ENCODE measurements around the gene RBKS. TPM values are rescaled to one million over a fixed set of nuclear protein-coding genes. Genes with fewer than 3 reads are reported as not detected.
A peak's percentile ranks its signal among the peaks of the same experiment; 100 is the strongest.

Gene RBKS
- total and polyA plus RNA-seq, 4 donors: 0.90 to 6.5 (median 4.6) TPM

- intact Hi-C loops (cut with DNase I): no loop called here
- Histone ChIP-seq H3K4me3 (ENCODE audit: low read length in 2 of 2) (no peak overlapping the region), H3K9me3 (ENCODE audit: control insufficient read depth, low read length) (no peaks in the 10 kb centered on the region), H3K27ac (ENCODE audit: low read depth in 1 of 2, low read length in 2 of 2) (no peak overlapping the region), H3K27me3 (ENCODE audit: control insufficient read depth in 1 of 2, insufficient read depth in 2 of 2, low read length in 1 of 2) (no peaks in the 10 kb centered on the region), H3K36me3 (ENCODE audit: control insufficient read depth in 1 of 2, insufficient read depth in 2 of 2, low read length in 1 of 2) (peaks cover 0 to 2% of the 10 kb centered on the region in 2 donors), H3K4me1 (ENCODE audit: control insufficient read depth in 1 of 2, insufficient read depth in 2 of 2, low read length in 2 of 2) (peaks cover 0 to 4% of the 10 kb centered on the region in 2 donors)
- WGBS, 2 donors: 67 to 87% methylated on average over 1 of the region's 1 CpG
- DNase-seq (no peak), ATAC-seq (ENCODE audit: low FRiP score) (no peak)
Observed at GRCh38 chr2:27782701-27783100, 107.5 kb downstream of the RBKS start.

- H3K27me3 ChIP-seq (ENCODE audit: control insufficient read depth in 1 of 2, insufficient read depth in 2 of 2, low read length in 1 of 2): no peaks in the 10 kb centered on the region
- intact Hi-C loops (cut with DNase I): no loop called here
- ATAC-seq (ENCODE audit: low FRiP score) (no peak), DNase-seq (no peak)
- H3K4me3 ChIP-seq (ENCODE audit: low read length in 2 of 2): no peak overlapping the region
- 62 to 75% methylated on average over 2 of the region's 2 CpGs for WGBS, 2 donors
- peaks cover 0 to 7% of the 10 kb centered on the region in 2 donors for H3K4me1 ChIP-seq (ENCODE audit: control insufficient read depth in 1 of 2, insufficient read depth in 2 of 2, low read length in 2 of 2)
- H3K9me3 ChIP-seq (ENCODE audit: control insufficient read depth, low read length): no peaks in the 10 kb centered on the region
- no peak overlapping the region for H3K27ac ChIP-seq (ENCODE audit: low read depth in 1 of 2, low read length in 2 of 2)
- peaks cover 0 to 2% of the 10 kb centered on the region in 2 donors for H3K36me3 ChIP-seq (ENCODE audit: control insufficient read depth in 1 of 2, insufficient read depth in 2 of 2, low read length in 1 of 2)
Observed at GRCh38 chr2:27781496-27781895, 108.7 kb downstream of the RBKS start.

GRCh38 chr2:27779417-27780055, 110.7 kb downstream of the RBKS start:
- 46 to 49% methylated on average over 5 of the region's 5 CpGs for WGBS, 2 donors
- Histone ChIP-seq H3K4me1 (ENCODE audit: control insufficient read depth in 1 of 2, insufficient read depth in 2 of 2, low read length in 2 of 2) (peaks cover 3 to 10% of the 10 kb centered on the region in 2 donors), H3K27ac (ENCODE audit: low read depth in 1 of 2, low read length in 2 of 2) (no peak overlapping the region), H3K27me3 (ENCODE audit: control insufficient read depth in 1 of 2, insufficient read depth in 2 of 2, low read length in 1 of 2) (no peaks in the 10 kb centered on the region), H3K4me3 (ENCODE audit: low read length in 2 of 2) (no peak overlapping the region), H3K36me3 (ENCODE audit: control insufficient read depth in 1 of 2, insufficient read depth in 2 of 2, low read length in 1 of 2) (peaks cover 0 to 2% of the 10 kb centered on the region in 2 donors), H3K9me3 (ENCODE audit: control insufficient read depth, low read length) (no peaks in the 10 kb centered on the region)
- intact Hi-C loops (cut with DNase I): no loop called here
- ATAC-seq (ENCODE audit: low FRiP score) (peak; percentile 75), DNase-seq (no peak)

GRCh38 chr2:27776696-27777095, 113.5 kb downstream of the RBKS start:
- no peaks in the 10 kb centered on the region for H3K9me3 ChIP-seq (ENCODE audit: control insufficient read depth, low read length)
- peaks cover 0 to 2% of the 10 kb centered on the region in 2 donors for H3K36me3 ChIP-seq (ENCODE audit: control insufficient read depth in 1 of 2, insufficient read depth in 2 of 2, low read length in 1 of 2)
- no peak overlapping the region for H3K27ac ChIP-seq (ENCODE audit: low read depth in 1 of 2, low read length in 2 of 2)
- H3K27me3 ChIP-seq (ENCODE audit: control insufficient read depth in 1 of 2, insufficient read depth in 2 of 2, low read length in 1 of 2): no peaks in the 10 kb centered on the region
- DNase-seq (no peak), ATAC-seq (ENCODE audit: low FRiP score) (no peak)
- peaks cover 10 to 12% of the 10 kb centered on the region in 2 donors for H3K4me1 ChIP-seq (ENCODE audit: control insufficient read depth in 1 of 2, insufficient read depth in 2 of 2, low read length in 2 of 2)
- 85 to 88% methylated on average over 3 of the region's 3 CpGs for WGBS, 2 donors
- intact Hi-C loops (cut with DNase I): no loop called here
- no peak overlapping the region for H3K4me3 ChIP-seq (ENCODE audit: low read length in 2 of 2)

GRCh38 chr2:27776097-27776496, 114.1 kb downstream of the RBKS start:
- no peak for DNase-seq
- Histone ChIP-seq H3K9me3 (ENCODE audit: control insufficient read depth, low read length) (no peaks in the 10 kb centered on the region), H3K36me3 (ENCODE audit: control insufficient read depth in 1 of 2, insufficient read depth in 2 of 2, low read length in 1 of 2) (peaks cover 0 to 2% of the 10 kb centered on the region in 2 donors), H3K27ac (ENCODE audit: low read depth in 1 of 2, low read length in 2 of 2) (peak overlapping the region in 1 of 2 donors; percentile 83), H3K4me3 (ENCODE audit: low read length in 2 of 2) (no peak overlapping the region), H3K27me3 (ENCODE audit: control insufficient read depth in 1 of 2, insufficient read depth in 2 of 2, low read length in 1 of 2) (no peaks in the 10 kb centered on the region), H3K4me1 (ENCODE audit: control insufficient read depth in 1 of 2, insufficient read depth in 2 of 2, low read length in 2 of 2) (peaks cover 10 to 12% of the 10 kb centered on the region in 2 donors)
- 16 to 20% methylated on average over 8 of the region's 8 CpGs for WGBS, 2 donors
- intact Hi-C loops (cut with DNase I): no loop called here
- ATAC-seq (ENCODE audit: low FRiP score): no peak

GRCh38 chr2:27773959-27774358, 116.2 kb downstream of the RBKS start:
- Histone ChIP-seq H3K27me3 (ENCODE audit: control insufficient read depth in 1 of 2, insufficient read depth in 2 of 2, low read length in 1 of 2) (no peaks in the 10 kb centered on the region), H3K4me3 (ENCODE audit: low read length in 2 of 2) (peak overlapping the region; percentile 13 to 42), H3K4me1 (ENCODE audit: control insufficient read depth in 1 of 2, insufficient read depth in 2 of 2, low read length in 2 of 2) (peaks cover 9 to 10% of the 10 kb centered on the region in 2 donors), H3K36me3 (ENCODE audit: control insufficient read depth in 1 of 2, insufficient read depth in 2 of 2, low read length in 1 of 2) (peaks cover 0 to 2% of the 10 kb centered on the region in 2 donors), H3K27ac (ENCODE audit: low read depth in 1 of 2, low read length in 2 of 2) (peak overlapping the region; percentile 8 to 15), H3K9me3 (ENCODE audit: control insufficient read depth, low read length) (no peaks in the 10 kb centered on the region)
- intact Hi-C loops (cut with DNase I): loop anchor here in 1 of 2 donors (5.0 kb wide), 1 partner anchor 37 kb away; no protein-coding TSS in a partner anchor
- 74 to 77% methylated on average over 5 of the region's 5 CpGs for WGBS, 2 donors
- ATAC-seq (ENCODE audit: low FRiP score) (no peak), DNase-seq (no peak)

GRCh38 chr2:27772804-27773203, 117.4 kb downstream of the RBKS start:
- no peak for ATAC-seq (ENCODE audit: low FRiP score)
- intact Hi-C loops (cut with DNase I): loop anchor here in 1 of 2 donors (5.0 kb wide), 1 partner anchor 36 kb away; no protein-coding TSS in a partner anchor
- peaks cover 8 to 10% of the 10 kb centered on the region in 2 donors for H3K4me1 ChIP-seq (ENCODE audit: control insufficient read depth in 1 of 2, insufficient read depth in 2 of 2, low read length in 2 of 2)
- peak overlapping the region in 1 of 2 donors; percentile 42 for H3K4me3 ChIP-seq (ENCODE audit: low read length in 2 of 2)
- H3K27ac ChIP-seq (ENCODE audit: low read depth in 1 of 2, low read length in 2 of 2): peak overlapping the region in 1 of 2 donors; percentile 30
- H3K27me3 ChIP-seq (ENCODE audit: control insufficient read depth in 1 of 2, insufficient read depth in 2 of 2, low read length in 1 of 2): no peaks in the 10 kb centered on the region
- H3K9me3 ChIP-seq (ENCODE audit: control insufficient read depth, low read length): no peaks in the 10 kb centered on the region
- peaks cover 0 to 2% of the 10 kb centered on the region in 2 donors for H3K36me3 ChIP-seq (ENCODE audit: control insufficient read depth in 1 of 2, insufficient read depth in 2 of 2, low read length in 1 of 2)
- 0 to 1% methylated on average over 2 of the region's 2 CpGs for WGBS, 2 donors
- DNase-seq: no peak

- WGBS, 2 donors: 0% methylated on average over 47 to 48 of the region's 48 CpGs
- peak within 1 kb of the TSS; percentile 73 to 86 for H3K27ac ChIP-seq (ENCODE audit: low read depth in 1 of 2, low read length in 2 of 2)
- H3K4me3 ChIP-seq (ENCODE audit: low read length in 2 of 2): peak within 1 kb of the TSS; percentile 51
- H3K36me3 ChIP-seq (ENCODE audit: control insufficient read depth in 1 of 2, insufficient read depth in 2 of 2, low read length in 1 of 2): peaks cover 0 to 2% of the 10 kb centered on the region in 2 donors
- DNase-seq (peak; percentile 97 to 99), ATAC-seq (ENCODE audit: low FRiP score) (peak; percentile 97)
- H3K4me1 ChIP-seq (ENCODE audit: control insufficient read depth in 1 of 2, insufficient read depth in 2 of 2, low read length in 2 of 2): peaks cover 6 to 10% of the 10 kb centered on the region in 2 donors
- intact Hi-C loops (cut with DNase I): loop anchor here in 1 of 2 donors (5.0 kb wide), 1 partner anchor 34 kb away; no protein-coding TSS in a partner anchor
- no peaks in the 10 kb centered on the region for H3K27me3 ChIP-seq (ENCODE audit: control insufficient read depth in 1 of 2, insufficient read depth in 2 of 2, low read length in 1 of 2)
- H3K9me3 ChIP-seq (ENCODE audit: control insufficient read depth, low read length): no peaks in the 10 kb centered on the region
Observed at GRCh38 chr2:27771548-27772335, 118.4 kb downstream of the RBKS start, which contains the start of gene MRPL33. Gene MRPL33 (plus strand): TSS chr2:27771719. CDS start chr2:27771778, 59 bp downstream.

Measured in aorta (tissue), 5 donors.